Measurements from ENCODE around the gene MEA1.
"Not testable (repeated sequence)": the region's sequence is repeated elsewhere in the genome, so short reads cannot be mapped to it uniquely, and the experiment has no call there.

The MEA1 gene

GRCh38 chr6:43013843-43014433 is at the start of gene MEA1, which contains the start of gene KLHDC3:
Gene MEA1, minus strand, starts transcription at chr6:43013946. Its CDS starts 133 bp downstream, at chr6:43013813.
Gene KLHDC3, plus strand, starts transcription at chr6:43014249. Its CDS starts 2,944 bp downstream, at chr6:43017193.
- DNase-seq = peak; percentile 90

- no peak for DNase-seq
Measured at GRCh38 chr6:43062818-43063217, 49.1 kb upstream of the MEA1 start.

GRCh38 chr6:43061861-43062260 is 48.1 kb upstream of the MEA1 start:
- no peak for DNase-seq

GRCh38 chr6:43060755-43061633 is 47.2 kb upstream of the MEA1 start:
- DNase-seq = no peak

- DNase-seq = no peak
Measured at GRCh38 chr6:43060034-43060754, 46.4 kb upstream of the MEA1 start.

GRCh38 chr6:43059168-43060033 is 45.7 kb upstream of the MEA1 start, which contains the start of the genes KLC4 and MRPL2:
Gene KLC4, plus strand, starts transcription at chr6:43059631. Its CDS starts 1,705 bp downstream, at chr6:43061336.
Gene MRPL2, minus strand, starts transcription at chr6:43059434. Its CDS starts 53 bp downstream, at chr6:43059381.
- peak; percentile 91 for DNase-seq

- DNase-seq = no peak
Measured at GRCh38 chr6:43058531-43058930, 44.8 kb upstream of the MEA1 start.

GRCh38 chr6:43055966-43056365 is 42.2 kb upstream of the MEA1 start:
- DNase-seq = no peak

GRCh38 chr6:43054206-43054943 is 40.6 kb upstream of the MEA1 start:
- DNase-seq = no peak

- peak; percentile 41 for DNase-seq
Measured at GRCh38 chr6:43053545-43054205, 39.9 kb upstream of the MEA1 start, which contains the start of gene CUL7. Gene CUL7, minus strand, starts transcription at chr6:43053851. Its CDS starts 1,063 bp downstream, at chr6:43052788.

- no peak for DNase-seq
Measured at GRCh38 chr6:43052842-43053544, 39.2 kb upstream of the MEA1 start.

- no peak for DNase-seq
Measured at GRCh38 chr6:43052225-43052841, 38.6 kb upstream of the MEA1 start.

- no peak for DNase-seq
Measured at GRCh38 chr6:43050981-43051380, 37.2 kb upstream of the MEA1 start.

- no peak for DNase-seq
Measured at GRCh38 chr6:43047998-43048397, 34.3 kb upstream of the MEA1 start.

GRCh38 chr6:43045371-43045930 is 31.7 kb upstream of the MEA1 start:
- DNase-seq = no peak

GRCh38 chr6:43043310-43043709 is 29.6 kb upstream of the MEA1 start:
- no peak for DNase-seq

GRCh38 chr6:43041475-43041874 is 27.7 kb upstream of the MEA1 start:
- DNase-seq = not testable (repeated sequence)

- no peak for DNase-seq
Measured at GRCh38 chr6:43040542-43041257, 27.0 kb upstream of the MEA1 start.

- no peak for DNase-seq
Measured at GRCh38 chr6:43038727-43039126, 25.0 kb upstream of the MEA1 start.

Measured in NCI-H2107 (cell line).